Astrocyte (in vitro differentiated cells and primary cell): ENCODE results near the gene CMIP. TPM values are rescaled to one million over a fixed set of nuclear protein-coding genes. Genes with fewer than 3 reads are reported as not detected.

Experiments
- DNase-seq: peaks from one replicate; pipeline ENCODE4 v3.0.0-alpha.2; 2010; ENCODE audit warnings: low read depth
- FAIRE-seq: peaks from 2 replicates; lab custom pipeline; 2011; peaks lifted over from hg19 to GRCh38; lab: Jason Lieb, UNC
- H2AFZ ChIP-seq: 2 replicates; pipeline ENCODE4 v1.6.0; 2012; ENCODE audit warnings: low read depth, low read length, inconsistent platforms
- H3K27ac ChIP-seq: 2 replicates; pipeline ENCODE4 v1.5.1; 2011; ENCODE audit warnings: low read depth, low read length, inconsistent platforms
- H3K27me3 ChIP-seq: 2 replicates; pipeline ENCODE4 v1.6.0; 2011; ENCODE audit warnings: low read length, inconsistent platforms; ENCODE audit not compliant: insufficient read depth
- H3K36me3 ChIP-seq: 2 replicates; pipeline ENCODE4 v1.5.1; 2011; ENCODE audit warnings: low read length, inconsistent platforms; ENCODE audit not compliant: insufficient read depth
- H3K4me1 ChIP-seq: 2 replicates; pipeline ENCODE4 v1.5.1; 2011; ENCODE audit warnings: low read length, inconsistent platforms; ENCODE audit not compliant: insufficient read depth
- H3K4me2 ChIP-seq: 2 replicates; pipeline ENCODE4 v1.6.0; 2012; ENCODE audit warnings: low read length, inconsistent platforms
- H3K4me3 ChIP-seq: 2 replicates; pipeline ENCODE4 v1.5.1; 2011; ENCODE audit warnings: low read depth, mild to moderate bottlenecking, low read length, inconsistent platforms; ENCODE audit not compliant: insufficient read depth
- H3K79me2 ChIP-seq: 2 replicates; pipeline ENCODE4 v1.6.0; 2012; ENCODE audit warnings: mild to moderate bottlenecking, low read length, inconsistent platforms; ENCODE audit not compliant: insufficient read depth
- H3K9ac ChIP-seq: 2 replicates; pipeline ENCODE4 v1.6.0; 2012; ENCODE audit warnings: mild to moderate bottlenecking, low read length, inconsistent platforms
- H3K9me3 ChIP-seq: 2 replicates; pipeline ENCODE4 v1.5.1; 2012; ENCODE audit warnings: low read depth, mild to moderate bottlenecking, low read length, inconsistent platforms; ENCODE audit not compliant: insufficient read depth
- H4K20me1 ChIP-seq: 2 replicates; pipeline ENCODE4 v1.6.0; 2012; ENCODE audit warnings: low read length, inconsistent platforms; ENCODE audit not compliant: insufficient read depth
- H3K27ac Mint-ChIP-seq: one replicate; pipeline ENCODE4 v1.8.0; 2021; ENCODE audit warnings: mild to moderate bottlenecking, mixed read lengths; ENCODE audit not compliant: unreplicated experiment
- H3K27me3 Mint-ChIP-seq: one replicate; pipeline ENCODE4 v1.8.0; 2021; ENCODE audit warnings: low read depth, mixed read lengths; ENCODE audit not compliant: unreplicated experiment
- H3K36me3 Mint-ChIP-seq: one replicate; pipeline ENCODE4 v1.8.0; 2021; ENCODE audit warnings: low read depth, mixed read lengths; ENCODE audit not compliant: unreplicated experiment
- H3K4me1 Mint-ChIP-seq: one replicate; pipeline ENCODE4 v1.8.0; 2021; ENCODE audit warnings: low read depth, mixed read lengths; ENCODE audit not compliant: unreplicated experiment
- H3K4me3 Mint-ChIP-seq: one replicate; pipeline ENCODE4 v1.8.0; 2021; ENCODE audit warnings: mild to moderate bottlenecking, moderate library complexity, mixed read lengths; ENCODE audit not compliant: unreplicated experiment
- H3K9me3 Mint-ChIP-seq: one replicate; pipeline ENCODE4 v1.8.0; 2021; ENCODE audit warnings: mild to moderate bottlenecking, mixed read lengths; ENCODE audit not compliant: unreplicated experiment
- CTCF ChIP-seq: IDR thresholded peaks from 2 replicates; pipeline ENCODE4 v1.5.1; 2011; ENCODE audit warnings: low read depth, mild to moderate bottlenecking, inconsistent platforms, low read length, moderate library complexity; ENCODE audit not compliant: insufficient read depth
- EZH2 ChIP-seq: IDR thresholded peaks from 2 replicates; pipeline ENCODE4 v1.6.1; 2012; ENCODE audit warnings: mild to moderate bottlenecking, low read length, inconsistent platforms; ENCODE audit not compliant: insufficient read depth
- total RNA-seq: library from RNA; stranded (reverse); gene quantifications from 2 replicates; pipeline ENCODE4 v1.2.1, GENCODE V29; 2021

The CMIP gene
- total RNA-seq, 1 donor from 2014 or later: 71.5 TPM

- H3K9me3 Mint-ChIP-seq: peaks cover 2% of the 10 kb centered on the region
- Histone ChIP-seq H3K36me3 (no peaks in the 10 kb centered on the region), H3K27ac (no peak overlapping the region), H3K4me1 (peaks cover 19% of the 10 kb centered on the region), H4K20me1 (peaks cover 95% of the 10 kb centered on the region), H3K9me3 (no peaks in the 10 kb centered on the region), H3K27me3 (no peaks in the 10 kb centered on the region), H3K79me2 (peaks cover 83% of the 10 kb centered on the region), H3K4me2 (no peak overlapping the region), H3K4me3 (no peak overlapping the region), H2AFZ (no peak overlapping the region), H3K9ac (no peak overlapping the region)
- H3K4me1 Mint-ChIP-seq: peaks cover 27% of the 10 kb centered on the region
- no peaks in the 10 kb centered on the region for H3K27me3 Mint-ChIP-seq
- H3K4me3 Mint-ChIP-seq: no peak overlapping the region
- peaks cover 13% of the 10 kb centered on the region for H3K36me3 Mint-ChIP-seq
- FAIRE-seq: no peak
- no peak overlapping the region for H3K27ac Mint-ChIP-seq
- TF ChIP-seq CTCF (no peak), EZH2 (no peak)
- no peak for DNase-seq
Observed at GRCh38 chr16:81498351-81498750, 53.7 kb downstream of the CMIP start.

GRCh38 chr16:81499576-81500380, 55.2 kb downstream of the CMIP start:
- Histone ChIP-seq H3K79me2 (peaks cover 85% of the 10 kb centered on the region), H3K27ac (no peak overlapping the region), H4K20me1 (peaks cover 88% of the 10 kb centered on the region), H3K4me2 (no peak overlapping the region), H3K4me3 (no peak overlapping the region), H3K36me3 (no peaks in the 10 kb centered on the region), H3K27me3 (no peaks in the 10 kb centered on the region), H2AFZ (no peak overlapping the region), H3K4me1 (peaks cover 8% of the 10 kb centered on the region), H3K9ac (no peak overlapping the region), H3K9me3 (no peaks in the 10 kb centered on the region)
- Mint-ChIP-seq H3K27ac (peak overlapping the region; percentile 77), H3K4me1 (peaks cover 17% of the 10 kb centered on the region), H3K9me3 (peaks cover 2% of the 10 kb centered on the region), H3K27me3 (no peaks in the 10 kb centered on the region), H3K36me3 (peaks cover 13% of the 10 kb centered on the region), H3K4me3 (no peak overlapping the region)
- DNase-seq: no peak
- no peak for FAIRE-seq
- no peak for TF ChIP-seq CTCF
- TF ChIP-seq EZH2: no peak
